Stimulated activated CD8-positive, alpha-beta memory T cell treated with anti-CD3 and anti-CD28 coated beads, Interleukin-7, amount 100 ng/mL, for 48 hours (primary cell): Measurements from ENCODE around the gene EXPH5.

Experiments
- DNase-seq, 2 donors: peaks; one replicate each; pipeline ENCODE4 v3.0.0-alpha.2; 2020; ENCODE audit warnings: low read depth in 1 of 2; ENCODE audit errors: extremely low read depth in 1 of 2

The EXPH5 gene

DNA sequence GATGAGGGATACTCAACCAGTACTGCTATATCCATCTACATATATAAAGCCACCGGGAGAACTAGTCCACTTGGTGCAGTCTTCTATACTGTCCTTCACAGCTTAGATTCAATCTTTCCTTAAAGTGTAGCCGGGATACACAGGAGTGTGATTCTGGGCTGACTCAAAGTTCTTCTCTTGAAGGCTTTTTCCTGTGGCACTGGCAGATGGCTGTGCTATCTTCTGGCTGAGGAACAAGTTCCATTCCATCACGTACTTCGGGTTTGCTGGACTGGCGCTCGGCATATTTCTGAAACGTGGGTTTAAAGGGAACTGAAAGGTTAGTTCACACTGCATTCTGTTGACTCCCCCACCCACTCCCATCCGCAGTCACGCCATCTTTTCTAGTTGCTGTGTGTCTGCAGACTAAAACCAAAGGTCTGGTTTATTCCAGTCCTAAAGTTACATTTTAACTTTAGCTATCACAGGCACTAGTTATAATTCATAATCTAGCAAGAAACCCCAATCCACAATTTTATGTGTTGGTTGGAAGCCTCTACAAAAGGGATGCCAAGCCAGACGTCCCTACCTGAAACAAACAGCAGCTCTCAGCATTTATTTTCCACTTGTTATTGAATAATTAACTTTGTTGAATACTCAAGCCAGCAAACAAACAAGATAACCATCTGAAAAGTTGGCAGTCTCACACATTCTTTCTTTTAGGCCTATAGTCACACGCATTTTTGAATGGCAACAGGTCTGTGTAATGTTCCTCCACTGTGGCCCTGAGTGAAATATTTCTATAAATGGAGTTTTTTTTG, 118.7 kb downstream of the EXPH5 start:
- DNase-seq, result no peak

GRCh38 chr11:108472681-108473080, 120.9 kb downstream of the EXPH5 start:
- DNase-seq, result no peak

DNA sequence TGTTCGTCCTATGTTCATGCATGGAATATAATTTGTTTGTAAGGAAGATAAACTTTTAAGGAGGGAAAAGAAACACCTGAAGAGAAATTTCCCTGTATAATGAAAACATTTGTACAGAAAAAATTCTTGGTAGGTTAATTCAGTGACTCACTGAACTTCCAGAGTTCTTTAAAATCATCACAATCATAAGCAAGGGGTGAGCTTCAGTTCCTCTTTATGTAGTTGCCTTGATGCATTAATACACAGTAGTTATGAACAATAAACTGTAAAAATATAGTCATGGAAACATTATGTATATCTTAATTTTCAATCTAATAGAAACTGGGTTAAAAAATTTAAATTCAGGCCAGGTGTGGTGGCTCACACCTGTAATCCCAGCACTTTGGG, 125.1 kb downstream of the EXPH5 start:
- DNase-seq, result no peak

DNA sequence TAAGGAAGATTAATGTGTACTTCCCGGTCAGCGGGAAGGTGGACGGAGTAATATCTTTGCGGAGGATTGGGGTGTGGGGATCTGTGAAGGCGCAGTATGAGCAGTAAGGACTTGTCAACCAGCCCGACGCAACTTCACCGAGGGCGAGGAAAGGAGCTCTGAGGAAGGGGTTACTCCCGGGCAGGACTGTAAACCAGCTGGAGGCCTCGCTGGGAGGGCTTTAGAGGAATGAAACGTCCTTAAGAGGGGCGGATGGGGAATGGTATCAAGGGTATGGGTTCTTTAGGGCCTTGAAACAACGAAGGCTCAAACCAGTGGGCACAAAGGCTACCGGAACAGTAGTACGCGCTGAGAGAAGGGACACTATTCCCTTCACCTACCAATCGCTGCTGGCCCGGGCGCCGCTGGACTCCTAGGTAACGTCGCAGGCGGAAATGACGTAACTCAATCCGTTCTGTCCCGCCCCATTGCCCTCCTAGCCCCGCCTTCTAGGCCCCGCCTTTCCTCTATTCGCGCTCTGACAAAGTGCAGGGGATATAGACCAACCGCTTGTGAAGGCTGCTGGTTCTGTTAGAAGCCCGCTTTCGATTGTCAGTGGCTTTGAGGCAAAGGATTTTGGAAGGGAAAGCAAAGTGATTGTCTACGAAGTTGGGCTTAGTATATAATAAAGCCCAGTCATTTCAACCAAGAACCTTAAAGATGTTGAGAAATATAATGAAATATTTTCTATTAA, 126.3 kb downstream of the EXPH5 start, which contains the start of gene C11orf65:
TSS of gene C11orf65 (minus strand) at position 439 of the 733 bp plus-strand sequence. CDS start 5,970 bp downstream, outside the sequence.
- DNase-seq, result peak; percentile 84 to 92

DNA sequence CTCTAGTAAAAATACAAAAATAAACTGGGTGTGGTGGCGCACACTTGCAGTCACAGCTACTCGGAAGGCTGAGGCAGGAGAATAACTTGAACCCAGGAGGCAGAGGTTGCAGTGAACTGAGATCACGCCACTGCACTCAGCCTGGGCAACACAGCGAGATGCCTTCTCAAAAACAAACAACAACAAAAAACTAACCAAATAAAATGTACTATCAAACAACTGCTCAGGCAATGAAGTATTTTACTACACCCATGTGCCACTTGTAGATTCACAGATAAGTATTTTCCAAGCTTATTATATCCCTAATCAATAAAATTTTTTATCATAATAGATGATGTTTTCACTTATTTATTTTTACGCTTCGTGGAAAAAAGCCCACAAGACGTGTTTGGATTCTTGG, 127.2 kb downstream of the EXPH5 start:
- DNase-seq, result no peak
